Suprapubic skin (tissue), 4 donors: ENCODE data around the gene SPNS3. TPM values are rescaled to one million over a fixed set of nuclear protein-coding genes. Genes with fewer than 3 reads are reported as not detected.

Experiments used
- DNase-seq, 2 donors: peaks; one replicate each; pipeline ENCODE4 v3.0.0-alpha.2; 2019; ENCODE audit warnings: low spot score in 2 of 2
- H3K27ac ChIP-seq: fragments of 200-600 bp; sonication (generic); one replicate; pipeline ENCODE4 v1.5.1; 2019
- H3K27me3 ChIP-seq: fragments of 200-600 bp; sonication (generic); one replicate; pipeline ENCODE4 v1.5.1; 2019
- H3K36me3 ChIP-seq: fragments of 200-600 bp; sonication (generic); one replicate; pipeline ENCODE4 v1.5.1; 2019
- H3K4me1 ChIP-seq: fragments of 200-600 bp; sonication (generic); one replicate; pipeline ENCODE4 v1.5.1; 2019
- H3K4me3 ChIP-seq: fragments of 200-600 bp; sonication (generic); one replicate; pipeline ENCODE4 v1.5.1; 2019; ENCODE audit warnings: mild to moderate bottlenecking
- H3K9me3 ChIP-seq: fragments of 200-600 bp; sonication (generic); one replicate; pipeline ENCODE4 v1.5.1; 2019
- EP300 ChIP-seq: sonication (generic); formaldehyde crosslinking; IDR thresholded peaks from one replicate; pipeline ENCODE4 v1.6.1; 2017; ENCODE audit warnings: antibody characterized with exemption
- POLR2A ChIP-seq, 2 donors: fragments of 450-650 bp; IDR thresholded peaks; one replicate each; pipeline ENCODE4 v1.6.1; 2017; ENCODE audit warnings: antibody characterized with exemption in 2 of 2, mild to moderate bottlenecking in 2 of 2, moderate library complexity in 2 of 2
- POLR2AphosphoS5 ChIP-seq, 3 donors: sonication (generic); formaldehyde crosslinking; IDR thresholded peaks; one replicate each; pipeline ENCODE4 v1.6.1; 2017; ENCODE audit warnings: antibody characterized with exemption in 3 of 3
- WGBS: methylation state at CpG from one replicate; pipeline ENCODE4 v1.1.5; 2018; 5-methylcytosine and 5-hydroxymethylcytosine counted together
- total RNA-seq, 4 donors: library from RNA; depleted of rRNA; stranded (reverse); fragments of >200 nt; gene quantifications; one replicate each; pipeline ENCODE4 v1.1.0, GENCODE V29; 2016
- TF ChIP-seq, protein P1 (sequence below), 2 donors: fragments of 200-600 bp in 1 of 2; fragments of 450-650 bp in 1 of 2; sonication (generic) in 1 of 2; IDR thresholded peaks; one replicate each; pipeline ENCODE4 v1.5.1; 2016 to 2019; ENCODE audit warnings: antibody characterized with exemption in 2 of 2, mild to moderate bottlenecking in 1 of 2, moderate library complexity in 1 of 2

The SPNS3 gene
- total RNA-seq, 4 donors from 2014 or later, result 0.72 TPM; not detected in 3

DNA sequence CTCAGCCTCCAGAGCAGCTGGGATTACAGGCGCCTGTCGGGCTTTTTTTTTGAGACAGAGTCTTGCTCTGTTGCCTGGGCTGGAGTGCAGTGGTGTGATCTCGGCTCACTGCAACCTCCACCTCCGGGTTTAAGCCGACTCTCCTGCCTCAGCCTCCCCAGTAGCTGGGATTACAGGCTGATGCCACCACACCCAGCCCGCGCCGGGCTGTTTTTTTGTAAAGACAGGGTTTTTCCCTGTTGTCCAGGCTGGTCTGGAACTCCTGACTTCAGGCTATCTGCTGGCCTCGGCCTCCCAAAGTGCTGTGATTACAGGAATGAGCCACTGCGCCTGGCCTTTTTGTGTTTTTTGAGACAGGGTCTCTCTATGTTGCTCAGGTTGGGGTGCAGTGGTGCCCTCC is 27.4 kb upstream of the SPNS3 start:
- TF ChIP-seq POLR2AphosphoS5 (IDR thresholded peaks at IDR 0.05), result no peak
- TF ChIP-seq, protein P1, sequence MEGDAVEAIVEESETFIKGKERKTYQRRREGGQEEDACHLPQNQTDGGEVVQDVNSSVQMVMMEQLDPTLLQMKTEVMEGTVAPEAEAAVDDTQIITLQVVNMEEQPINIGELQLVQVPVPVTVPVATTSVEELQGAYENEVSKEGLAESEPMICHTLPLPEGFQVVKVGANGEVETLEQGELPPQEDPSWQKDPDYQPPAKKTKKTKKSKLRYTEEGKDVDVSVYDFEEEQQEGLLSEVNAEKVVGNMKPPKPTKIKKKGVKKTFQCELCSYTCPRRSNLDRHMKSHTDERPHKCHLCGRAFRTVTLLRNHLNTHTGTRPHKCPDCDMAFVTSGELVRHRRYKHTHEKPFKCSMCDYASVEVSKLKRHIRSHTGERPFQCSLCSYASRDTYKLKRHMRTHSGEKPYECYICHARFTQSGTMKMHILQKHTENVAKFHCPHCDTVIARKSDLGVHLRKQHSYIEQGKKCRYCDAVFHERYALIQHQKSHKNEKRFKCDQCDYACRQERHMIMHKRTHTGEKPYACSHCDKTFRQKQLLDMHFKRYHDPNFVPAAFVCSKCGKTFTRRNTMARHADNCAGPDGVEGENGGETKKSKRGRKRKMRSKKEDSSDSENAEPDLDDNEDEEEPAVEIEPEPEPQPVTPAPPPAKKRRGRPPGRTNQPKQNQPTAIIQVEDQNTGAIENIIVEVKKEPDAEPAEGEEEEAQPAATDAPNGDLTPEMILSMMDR (IDR thresholded peaks at IDR 0.05), result no peak
- TF ChIP-seq POLR2A (IDR thresholded peaks at IDR 0.05), result no peak
- no peak for TF ChIP-seq EP300
- 93% methylated on average over 10 of the region's 10 CpGs for WGBS
- Histone ChIP-seq H3K36me3 (no peaks in the 10 kb centered on the region), H3K27me3 (no peaks in the 10 kb centered on the region), H3K9me3 (no peaks in the 10 kb centered on the region), H3K27ac (no peak overlapping the region), H3K4me1 (peaks cover 6% of the 10 kb centered on the region), H3K4me3 (no peak overlapping the region)
- no peak for DNase-seq

DNA sequence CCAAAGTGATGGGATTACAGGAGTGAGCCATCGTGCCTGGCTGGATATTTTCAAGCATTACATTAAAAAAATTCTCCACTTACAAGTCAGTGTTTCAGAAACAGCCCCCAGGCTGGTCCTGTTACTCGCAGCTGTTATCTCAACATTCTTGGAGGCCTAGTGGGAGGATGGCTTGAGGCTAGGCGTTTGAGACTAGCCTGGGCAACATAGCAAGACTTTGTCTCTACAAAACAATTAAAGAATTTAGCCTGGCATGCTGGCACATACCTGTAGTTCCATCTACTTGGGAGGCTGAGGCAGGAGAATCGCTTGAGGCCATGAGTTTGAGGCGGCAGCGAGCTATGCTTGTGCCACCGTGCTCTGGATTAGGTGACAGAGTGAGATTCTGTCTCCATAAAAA is 26.5 kb upstream of the SPNS3 start:
- TF ChIP-seq EP300 (no peak), POLR2AphosphoS5 (IDR thresholded peaks at IDR 0.05) (no peak), POLR2A (IDR thresholded peaks at IDR 0.05) (no peak)
- TF ChIP-seq, protein P1 (IDR thresholded peaks at IDR 0.05), result no peak
- Histone ChIP-seq H3K4me3 (no peak overlapping the region), H3K27me3 (no peaks in the 10 kb centered on the region), H3K27ac (no peak overlapping the region), H3K4me1 (peaks cover 6% of the 10 kb centered on the region), H3K9me3 (no peaks in the 10 kb centered on the region), H3K36me3 (no peaks in the 10 kb centered on the region)
- no peak for DNase-seq
- 41% methylated on average over 7 of the region's 7 CpGs for WGBS

GRCh38 chr17:4407851-4408250 is 25.9 kb upstream of the SPNS3 start:
- DNase-seq, result no peak
- WGBS, result 54% methylated on average over 8 of the region's 8 CpGs

DNA sequence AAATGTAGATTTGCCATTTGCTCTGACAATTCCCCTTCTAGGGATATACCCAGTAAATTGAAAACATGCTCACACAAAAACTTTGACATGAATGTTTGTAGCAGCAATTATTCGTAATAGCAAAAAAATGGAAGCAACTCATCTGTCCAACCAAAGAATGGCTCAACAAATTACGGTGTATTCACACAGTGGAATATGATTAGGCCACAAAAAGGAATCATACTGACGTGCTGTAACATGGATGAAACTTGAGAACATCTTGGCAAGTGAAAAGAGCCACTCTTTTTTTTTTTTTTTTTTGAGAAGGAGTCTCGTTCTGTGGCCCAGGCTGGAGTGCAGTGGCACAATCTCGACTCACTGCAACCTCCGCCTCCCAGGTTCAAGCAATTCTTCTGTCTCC is 24.1 kb upstream of the SPNS3 start:
- no peak for DNase-seq
- H3K4me3 ChIP-seq, result no peak overlapping the region
- no peaks in the 10 kb centered on the region for H3K36me3 ChIP-seq
- TF ChIP-seq EP300 (no peak), POLR2A (IDR thresholded peaks at IDR 0.05) (no peak), POLR2AphosphoS5 (IDR thresholded peaks at IDR 0.05) (no peak)
- TF ChIP-seq, protein P1 (IDR thresholded peaks at IDR 0.05), result no peak
- WGBS, result 42% methylated on average over 6 of the region's 6 CpGs
- H3K27me3 ChIP-seq, result no peaks in the 10 kb centered on the region
- peaks cover 10% of the 10 kb centered on the region for H3K4me1 ChIP-seq
- no peaks in the 10 kb centered on the region for H3K9me3 ChIP-seq
- no peak overlapping the region for H3K27ac ChIP-seq

More at GRCh38 chr17:4407851-4408250, 25.9 kb upstream of the SPNS3 start:
- no peaks in the 10 kb centered on the region for H3K36me3 ChIP-seq
- peak overlapping the region; percentile 55 for H3K27ac ChIP-seq
- no peaks in the 10 kb centered on the region for H3K27me3 ChIP-seq
- peaks cover 6% of the 10 kb centered on the region for H3K4me1 ChIP-seq
- no peaks in the 10 kb centered on the region for H3K9me3 ChIP-seq
- H3K4me3 ChIP-seq, result no peak overlapping the region
- TF ChIP-seq POLR2AphosphoS5 (IDR thresholded peaks at IDR 0.05), result no peak
- no peak for TF ChIP-seq POLR2A (IDR thresholded peaks at IDR 0.05)
- TF ChIP-seq, protein P1 (IDR thresholded peaks at IDR 0.05), result no peak
- TF ChIP-seq EP300, result no peak

DNA sequence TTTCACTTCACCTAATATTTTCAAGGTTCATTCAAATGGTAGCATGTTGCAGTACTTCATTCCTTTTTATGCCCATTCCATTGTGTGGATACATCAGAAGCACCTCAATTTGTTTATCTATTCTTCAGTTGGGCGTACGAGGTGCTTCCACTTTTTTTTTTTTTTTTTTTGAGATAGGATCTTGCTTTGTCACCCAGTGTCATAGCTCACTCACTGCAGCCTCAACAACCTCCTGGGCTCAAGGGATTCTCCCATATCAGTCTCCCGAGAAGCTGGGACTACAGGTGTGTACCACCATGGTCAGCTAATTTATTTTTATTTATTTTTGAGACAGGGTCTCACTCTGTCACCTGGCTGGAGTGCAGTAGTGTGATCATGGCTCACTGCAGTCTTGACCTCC is 22.5 kb upstream of the SPNS3 start:
- Histone ChIP-seq H3K9me3 (no peaks in the 10 kb centered on the region), H3K4me3 (no peak overlapping the region), H3K27me3 (no peaks in the 10 kb centered on the region), H3K27ac (no peak overlapping the region), H3K36me3 (no peaks in the 10 kb centered on the region), H3K4me1 (peaks cover 10% of the 10 kb centered on the region)
- no peak for DNase-seq
- TF ChIP-seq EP300 (no peak), POLR2A (IDR thresholded peaks at IDR 0.05) (no peak), POLR2AphosphoS5 (IDR thresholded peaks at IDR 0.05) (no peak)
- TF ChIP-seq, protein P1 (IDR thresholded peaks at IDR 0.05), result no peak
- 75% methylated on average over 3 of the region's 3 CpGs for WGBS
